HFFc6 (cell line): ENCODE measurements around the gene BAZ1B. TPM values are rescaled to one million over a fixed set of nuclear protein-coding genes. Genes with fewer than 3 reads are reported as not detected.
"Not testable (repeated sequence)": the region's sequence is repeated elsewhere in the genome, so short reads cannot be mapped to it uniquely, and the experiment has no call there.

Experiments used
- DNase-seq: peaks from one replicate; pipeline ENCODE4 v3.0.0-alpha.2; 2018
- H3K27ac Mint-ChIP-seq: 2 replicates; pipeline ENCODE4 v1.8.0; 2020; ENCODE audit warnings: mild to moderate bottlenecking, mixed read lengths
- H3K27me3 Mint-ChIP-seq: 2 replicates; pipeline ENCODE4 v1.8.0; 2021; ENCODE audit warnings: mild to moderate bottlenecking, moderate library complexity, mixed read lengths; ENCODE audit not compliant: insufficient read depth
- H3K36me3 Mint-ChIP-seq: 2 replicates; pipeline ENCODE4 v1.8.0; 2021; ENCODE audit warnings: low read depth, mixed read lengths
- H3K4me1 Mint-ChIP-seq: 2 replicates; pipeline ENCODE4 v1.8.0; 2020; ENCODE audit warnings: low read depth, mixed read lengths
- H3K4me3 Mint-ChIP-seq: 2 replicates; pipeline ENCODE4 v1.8.0; 2020; ENCODE audit warnings: mild to moderate bottlenecking, moderate library complexity, mixed read lengths
- H3K9me3 Mint-ChIP-seq: 2 replicates; pipeline ENCODE4 v1.8.0; 2020; ENCODE audit warnings: mild to moderate bottlenecking, mixed read lengths
- total RNA-seq, 6 experiments: library from RNA; stranded (reverse); fragmentation: NEBNext Ultra II Directional; extraction: Animal tissue kit (Norgen Biotek cat#: 25700); gene quantifications; 2 replicates in 1 of 6; 3 replicates in 5 of 6; pipeline ENCODE4 v1.2.3, GENCODE V29; 2021
- TF ChIP-seq, protein P1 (sequence below): fragments of 200-600 bp; sonication (generic); IDR thresholded peaks from 2 replicates; pipeline ENCODE4 v1.5.0; 2021; ENCODE audit warnings: antibody characterized with exemption, mild to moderate bottlenecking

The BAZ1B gene
- total RNA-seq, 6 experiments from 2014 or later = 54.0 to 66.5 (median 63.8) TPM

DNA sequence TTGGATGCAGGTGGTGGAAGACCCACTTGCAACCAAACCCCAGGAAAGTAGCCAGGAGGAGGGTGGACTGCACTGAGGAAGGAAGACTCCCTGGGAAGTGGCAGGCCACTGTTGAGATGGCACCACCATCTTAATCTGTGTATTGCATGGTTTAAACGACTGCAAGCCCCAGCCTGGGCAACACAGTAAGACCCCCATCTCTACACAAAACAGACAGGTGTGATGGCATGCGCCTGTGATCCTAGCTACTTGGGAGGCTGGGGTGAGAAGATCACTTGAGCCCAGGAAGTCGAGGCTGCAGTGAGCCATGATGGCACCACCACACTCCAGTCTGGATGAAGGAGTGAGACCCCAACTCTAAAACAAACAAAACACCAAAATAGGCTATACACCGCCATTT is 45.0 kb upstream of the BAZ1B start:
- no peaks in the 10 kb centered on the region for H3K27me3 Mint-ChIP-seq
- H3K36me3 Mint-ChIP-seq = peaks cover 17% of the 10 kb centered on the region
- TF ChIP-seq, protein P1, sequence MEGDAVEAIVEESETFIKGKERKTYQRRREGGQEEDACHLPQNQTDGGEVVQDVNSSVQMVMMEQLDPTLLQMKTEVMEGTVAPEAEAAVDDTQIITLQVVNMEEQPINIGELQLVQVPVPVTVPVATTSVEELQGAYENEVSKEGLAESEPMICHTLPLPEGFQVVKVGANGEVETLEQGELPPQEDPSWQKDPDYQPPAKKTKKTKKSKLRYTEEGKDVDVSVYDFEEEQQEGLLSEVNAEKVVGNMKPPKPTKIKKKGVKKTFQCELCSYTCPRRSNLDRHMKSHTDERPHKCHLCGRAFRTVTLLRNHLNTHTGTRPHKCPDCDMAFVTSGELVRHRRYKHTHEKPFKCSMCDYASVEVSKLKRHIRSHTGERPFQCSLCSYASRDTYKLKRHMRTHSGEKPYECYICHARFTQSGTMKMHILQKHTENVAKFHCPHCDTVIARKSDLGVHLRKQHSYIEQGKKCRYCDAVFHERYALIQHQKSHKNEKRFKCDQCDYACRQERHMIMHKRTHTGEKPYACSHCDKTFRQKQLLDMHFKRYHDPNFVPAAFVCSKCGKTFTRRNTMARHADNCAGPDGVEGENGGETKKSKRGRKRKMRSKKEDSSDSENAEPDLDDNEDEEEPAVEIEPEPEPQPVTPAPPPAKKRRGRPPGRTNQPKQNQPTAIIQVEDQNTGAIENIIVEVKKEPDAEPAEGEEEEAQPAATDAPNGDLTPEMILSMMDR = no peak
- no peak for DNase-seq
- H3K9me3 Mint-ChIP-seq = no peaks in the 10 kb centered on the region
- no peak overlapping the region for H3K27ac Mint-ChIP-seq
- H3K4me3 Mint-ChIP-seq = no peak overlapping the region
- H3K4me1 Mint-ChIP-seq = peaks cover 8% of the 10 kb centered on the region

DNA sequence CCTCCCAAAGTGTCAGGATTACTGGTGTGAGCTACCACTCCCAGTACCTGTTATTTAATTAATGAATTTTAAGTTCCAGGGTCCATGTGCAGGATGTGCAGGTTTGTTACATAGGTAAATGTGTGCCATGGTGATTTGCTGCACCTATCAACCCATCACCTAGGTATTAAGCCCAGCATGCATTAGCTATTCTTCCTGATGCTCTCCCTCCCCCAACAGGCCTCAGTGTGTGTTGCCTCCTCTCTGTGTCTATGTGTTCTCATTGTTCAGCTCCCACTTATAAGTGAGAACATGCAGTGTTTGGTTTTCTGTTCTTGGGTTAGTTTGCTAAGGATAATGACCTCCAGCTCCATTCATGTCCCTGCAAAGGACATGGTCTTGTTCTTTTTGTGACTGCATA is 44.3 kb upstream of the BAZ1B start:
- H3K27me3 Mint-ChIP-seq, H3K27ac Mint-ChIP-seq, H3K9me3 Mint-ChIP-seq, DNase-seq, H3K4me3 Mint-ChIP-seq, H3K4me1 Mint-ChIP-seq: not testable (repeated sequence)
- peaks cover 14% of the 10 kb centered on the region for H3K36me3 Mint-ChIP-seq

DNA sequence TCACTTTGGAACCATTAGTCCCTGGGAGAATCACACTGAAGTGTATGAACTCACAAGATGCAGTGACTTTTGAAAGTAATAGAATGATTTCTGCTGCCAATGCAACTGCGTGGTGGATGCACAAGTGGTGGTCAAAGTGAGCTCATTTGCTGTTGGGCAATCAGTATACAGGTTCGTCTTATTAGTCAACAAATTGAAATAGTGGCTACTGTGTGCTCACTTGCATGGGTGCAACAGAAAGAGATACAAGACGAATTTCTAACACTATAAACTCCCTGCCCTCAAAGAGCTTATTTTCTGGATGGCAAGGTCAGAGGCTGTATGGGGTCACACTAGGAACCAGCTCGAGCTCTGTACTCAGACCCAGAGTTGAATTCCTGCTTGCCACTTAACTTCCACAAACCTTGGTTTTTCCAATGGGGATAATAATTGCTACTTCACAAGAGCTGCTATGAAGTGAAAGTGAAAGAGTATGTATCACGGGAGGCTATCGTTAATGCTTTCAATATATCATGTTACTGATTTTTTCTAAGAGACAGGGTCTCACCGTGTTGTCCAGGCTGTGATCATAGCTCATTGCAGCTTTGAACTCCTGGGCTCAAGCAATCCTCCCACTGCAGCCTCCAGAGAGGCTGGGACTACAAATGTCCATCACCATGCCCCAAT is 43.7 kb upstream of the BAZ1B start:
- TF ChIP-seq, protein P1 = no peak
- no peaks in the 10 kb centered on the region for H3K9me3 Mint-ChIP-seq
- H3K27ac Mint-ChIP-seq = no peak overlapping the region
- peaks cover 9% of the 10 kb centered on the region for H3K4me1 Mint-ChIP-seq
- no peak for DNase-seq
- H3K36me3 Mint-ChIP-seq = peaks cover 14% of the 10 kb centered on the region
- no peak overlapping the region for H3K4me3 Mint-ChIP-seq
- peaks cover 3% of the 10 kb centered on the region for H3K27me3 Mint-ChIP-seq

DNA sequence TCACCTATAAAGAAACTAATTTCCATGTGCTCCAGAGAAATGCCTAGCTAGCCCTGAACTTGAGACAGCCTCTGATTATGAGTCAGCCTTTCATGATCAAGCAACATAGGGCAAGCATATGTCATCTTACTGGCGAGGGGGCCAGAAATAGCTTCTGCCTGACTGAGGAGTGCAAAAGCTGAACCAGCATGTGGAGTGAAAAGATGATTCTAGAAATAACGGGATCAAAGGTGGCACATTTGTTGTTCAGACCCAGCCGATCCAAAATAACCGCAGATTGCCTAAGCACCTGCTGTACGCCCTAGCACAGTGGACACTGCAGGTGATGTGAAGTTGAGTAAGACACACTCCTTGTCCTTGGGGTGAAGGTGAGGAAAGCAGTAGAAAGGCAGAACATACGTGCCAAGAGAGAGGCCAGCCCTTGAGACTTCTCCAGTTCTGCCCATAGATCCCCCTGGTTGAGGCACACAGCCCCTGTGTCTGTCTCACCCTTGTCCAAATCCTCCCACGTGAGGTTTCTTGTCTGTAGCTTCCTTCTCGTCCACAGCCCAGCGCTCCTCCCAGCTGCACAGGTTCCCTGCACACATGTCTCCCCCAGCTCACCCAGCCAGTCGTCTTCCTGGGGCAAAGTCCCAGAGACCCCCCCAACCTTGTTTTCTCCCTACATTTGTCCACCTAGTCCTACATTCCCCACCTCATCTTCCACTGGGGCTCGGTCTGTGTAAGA is 38.2 kb upstream of the BAZ1B start:
- peaks cover 38% of the 10 kb centered on the region for H3K4me1 Mint-ChIP-seq
- peaks cover 9% of the 10 kb centered on the region for H3K36me3 Mint-ChIP-seq
- TF ChIP-seq, protein P1 = no peak
- H3K4me3 Mint-ChIP-seq = peak overlapping the region; percentile 7
- DNase-seq = peak; percentile 89
- H3K9me3 Mint-ChIP-seq = no peaks in the 10 kb centered on the region
- peaks cover 3% of the 10 kb centered on the region for H3K27me3 Mint-ChIP-seq
- peak overlapping the region; percentile 70 for H3K27ac Mint-ChIP-seq

DNA sequence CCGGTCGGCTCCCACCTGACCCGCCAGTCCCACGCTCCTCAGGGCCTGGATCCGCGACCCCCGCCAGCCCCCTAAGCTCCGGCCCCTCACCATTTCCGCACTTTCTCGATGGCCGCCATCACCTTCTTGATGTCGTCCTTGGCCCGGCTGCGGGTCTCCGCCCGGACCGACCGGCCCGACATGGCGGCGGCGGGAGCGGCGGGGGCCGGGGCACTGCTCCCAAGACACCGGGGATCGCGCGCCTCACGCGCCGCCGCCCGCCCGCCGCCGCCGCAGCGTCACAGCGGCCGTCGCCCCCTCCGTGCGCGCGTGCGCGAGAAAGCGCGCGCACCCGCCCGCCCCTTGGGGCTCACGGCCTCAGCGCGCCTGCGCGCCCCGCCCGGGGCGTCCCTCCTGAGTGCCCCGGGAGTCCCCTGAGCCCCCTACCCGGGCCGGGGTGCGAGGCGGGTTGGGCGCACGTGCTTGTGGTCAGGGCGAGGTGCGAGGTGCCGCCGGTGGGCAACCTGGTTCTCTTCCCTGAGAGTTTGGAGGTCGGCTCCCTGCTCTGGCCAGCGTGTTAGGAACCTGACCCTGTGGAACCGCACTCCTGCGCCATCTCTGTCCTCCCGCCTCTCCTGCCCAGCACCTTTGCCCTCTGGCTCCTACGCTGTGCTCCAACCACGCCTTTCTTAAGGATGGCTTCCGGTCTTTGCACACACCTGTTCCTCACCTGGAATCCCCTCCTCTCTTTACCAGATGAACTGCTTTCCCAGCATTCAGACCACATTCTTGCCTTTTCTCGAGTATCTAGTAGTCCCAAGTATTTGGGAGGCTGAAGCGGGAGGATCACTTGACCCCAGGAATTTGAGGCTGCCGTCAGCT is 35.5 kb upstream of the BAZ1B start, which contains the start of gene BCL7B:
Gene BCL7B (minus strand): TSS at position 294 of the 861 bp plus-strand sequence. CDS start 112 bp downstream, at position 182.
- peak; percentile 19 for DNase-seq
- peak within 1 kb of the TSS; percentile 96 for H3K4me3 Mint-ChIP-seq
- peaks cover 14% of the 10 kb centered on the region for H3K36me3 Mint-ChIP-seq
- H3K27ac Mint-ChIP-seq = peak within 1 kb of the TSS; percentile 98
- H3K4me1 Mint-ChIP-seq = peaks cover 40% of the 10 kb centered on the region
- TF ChIP-seq, protein P1 = no peak
- H3K9me3 Mint-ChIP-seq = no peaks in the 10 kb centered on the region
- H3K27me3 Mint-ChIP-seq = peaks cover 3% of the 10 kb centered on the region
